Vagina (tissue), 2 donors: ENCODE data around the gene PIGV.

Experiments
- POLR2A ChIP-seq, 2 donors: fragments of 450-650 bp; IDR thresholded peaks; one replicate each; pipeline ENCODE4 v1.6.1; 2017; ENCODE audit warnings: antibody characterized with exemption in 2 of 2, mild to moderate bottlenecking in 2 of 2, moderate library complexity in 2 of 2
- POLR2AphosphoS5 ChIP-seq, 2 donors: sonication (generic); formaldehyde crosslinking; IDR thresholded peaks; one replicate each; pipeline ENCODE4 v1.9.0; 2017; ENCODE audit warnings: antibody characterized with exemption in 2 of 2, mild to moderate bottlenecking in 2 of 2, low read depth in 1 of 2; ENCODE audit not compliant: insufficient read depth in 1 of 2
- TF ChIP-seq, protein P1 (sequence below), 3 experiments: fragments of 450-650 bp in 2 of 3; fragments of 200-600 bp in 1 of 3; sonication (generic) in 1 of 3; IDR thresholded peaks; one replicate each; pipeline ENCODE4 v1.5.1; 2017 to 2019; ENCODE audit warnings: antibody characterized with exemption in 3 of 3, mild to moderate bottlenecking in 2 of 3, moderate library complexity in 2 of 3

DNA sequence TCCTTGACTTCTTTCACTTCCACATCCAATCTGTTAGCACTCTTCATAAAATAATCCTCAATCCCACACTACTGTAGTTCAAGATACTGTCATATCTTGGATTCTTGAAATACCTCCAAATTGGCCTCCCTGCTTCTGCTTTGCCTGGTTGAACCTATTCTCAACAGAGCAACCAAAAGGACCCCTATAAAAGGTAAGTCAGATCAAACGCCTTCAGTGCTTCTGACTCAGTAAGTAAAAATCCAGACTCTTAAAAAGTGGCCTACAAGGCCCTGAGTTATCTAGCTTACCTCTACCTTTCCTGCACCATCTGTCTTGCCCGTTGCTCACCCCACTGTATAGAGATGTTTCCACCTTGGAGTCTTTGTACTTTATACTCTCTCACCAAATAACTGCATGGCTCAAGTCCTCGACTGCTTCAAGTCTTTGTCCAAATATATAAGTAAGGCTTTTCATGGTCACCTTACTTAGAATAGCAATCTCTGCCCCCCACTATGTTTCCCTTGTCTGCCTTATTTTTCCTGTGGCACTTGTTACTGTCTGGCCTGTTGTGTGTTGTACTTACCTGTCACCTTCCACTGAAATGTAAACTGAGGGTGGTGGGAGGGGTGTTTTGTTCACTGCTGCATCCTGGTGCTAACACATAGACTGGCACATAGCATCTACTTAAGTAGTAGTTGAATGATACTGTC, 5.1 kb upstream of the PIGV start:
- TF ChIP-seq POLR2AphosphoS5 (IDR thresholded peaks at IDR 0.05; ENCODE audit: insufficient read depth in 1 of 2, low read depth in 1 of 2) (no peak), POLR2A (IDR thresholded peaks at IDR 0.05) (no peak)
- TF ChIP-seq, protein P1, sequence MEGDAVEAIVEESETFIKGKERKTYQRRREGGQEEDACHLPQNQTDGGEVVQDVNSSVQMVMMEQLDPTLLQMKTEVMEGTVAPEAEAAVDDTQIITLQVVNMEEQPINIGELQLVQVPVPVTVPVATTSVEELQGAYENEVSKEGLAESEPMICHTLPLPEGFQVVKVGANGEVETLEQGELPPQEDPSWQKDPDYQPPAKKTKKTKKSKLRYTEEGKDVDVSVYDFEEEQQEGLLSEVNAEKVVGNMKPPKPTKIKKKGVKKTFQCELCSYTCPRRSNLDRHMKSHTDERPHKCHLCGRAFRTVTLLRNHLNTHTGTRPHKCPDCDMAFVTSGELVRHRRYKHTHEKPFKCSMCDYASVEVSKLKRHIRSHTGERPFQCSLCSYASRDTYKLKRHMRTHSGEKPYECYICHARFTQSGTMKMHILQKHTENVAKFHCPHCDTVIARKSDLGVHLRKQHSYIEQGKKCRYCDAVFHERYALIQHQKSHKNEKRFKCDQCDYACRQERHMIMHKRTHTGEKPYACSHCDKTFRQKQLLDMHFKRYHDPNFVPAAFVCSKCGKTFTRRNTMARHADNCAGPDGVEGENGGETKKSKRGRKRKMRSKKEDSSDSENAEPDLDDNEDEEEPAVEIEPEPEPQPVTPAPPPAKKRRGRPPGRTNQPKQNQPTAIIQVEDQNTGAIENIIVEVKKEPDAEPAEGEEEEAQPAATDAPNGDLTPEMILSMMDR (IDR thresholded peaks at IDR 0.05): no peak
